SK-N-MC (cell line): Measurements from ENCODE around the gene ARHGEF17.

Experiments used
- EZH2 ChIP-seq: fragments of 200-600 bp; sonication (generic); IDR thresholded peaks from one replicate; pipeline ENCODE4 v1.6.1; 2017; ENCODE audit warnings: antibody characterized with exemption
- POLR2AphosphoS5 ChIP-seq: IDR thresholded peaks from 2 replicates; pipeline ENCODE4 v1.6.1; 2012; ENCODE audit warnings: mild to moderate bottlenecking, low read depth, low read length, borderline replicate concordance

DNA sequence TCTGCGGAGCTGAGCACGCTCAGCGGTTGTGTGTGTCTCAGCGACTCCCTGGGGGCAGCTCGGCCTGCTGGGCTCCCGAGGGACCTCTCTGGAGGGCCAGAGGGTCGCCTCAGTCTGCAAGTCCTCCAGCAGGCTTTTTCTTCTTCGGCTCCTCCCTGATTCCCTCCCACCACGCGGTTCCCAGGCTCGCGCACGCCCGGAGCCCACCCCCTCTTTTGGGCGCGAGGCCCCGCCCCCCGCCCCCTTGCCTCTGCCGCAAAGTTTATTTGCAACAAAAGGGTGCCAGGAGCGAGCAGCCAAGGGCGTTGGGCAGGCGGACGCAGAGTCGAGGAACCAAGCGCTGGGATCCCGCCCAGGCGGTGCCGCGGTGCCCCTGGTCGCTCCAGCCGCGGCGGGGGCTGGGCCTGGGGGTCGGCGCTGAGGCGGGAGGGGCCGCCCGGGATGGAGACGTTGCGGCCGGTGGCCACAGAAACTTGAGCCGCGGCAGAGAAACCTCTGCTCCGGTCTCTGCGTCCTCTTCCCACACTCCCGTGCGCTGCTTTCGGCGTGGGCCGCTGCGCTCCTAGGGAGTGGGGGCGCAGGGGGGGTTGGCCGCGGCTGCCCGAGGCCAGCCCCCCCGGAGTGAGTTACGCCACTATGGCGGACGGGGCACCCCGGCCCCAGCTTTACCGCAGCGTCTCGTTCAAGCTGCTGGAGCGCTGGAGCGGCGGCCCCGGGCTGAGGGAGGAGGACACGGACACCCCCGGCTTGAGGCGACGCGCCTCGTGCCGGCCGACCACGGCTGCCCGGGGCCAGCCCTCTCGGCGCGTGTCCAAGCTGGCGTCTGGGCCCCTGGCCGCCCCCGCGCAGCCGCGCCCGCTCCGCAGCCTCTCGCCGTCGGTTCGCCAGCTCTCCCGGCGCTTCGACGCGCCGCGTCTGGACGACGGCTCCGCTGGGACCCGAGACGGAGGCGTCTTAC lies at the start of gene ARHGEF17:
- no peak for TF ChIP-seq EZH2
- peak; percentile 42; the same call in 1 of the 2 replicates for TF ChIP-seq POLR2AphosphoS5
